HG02840 (cell line): ENCODE measurements around the gene SHB.

Experiments
- ATAC-seq: cut with Tn5 transposase; IDR thresholded peaks from one replicate; pipeline ENCODE4 v1.9.1; 2021; ENCODE audit warnings: mild to moderate bottlenecking, moderate library complexity, moderate number of reproducible peaks; ENCODE audit not compliant: unreplicated experiment, low FRiP score

SHB gene

DNA sequence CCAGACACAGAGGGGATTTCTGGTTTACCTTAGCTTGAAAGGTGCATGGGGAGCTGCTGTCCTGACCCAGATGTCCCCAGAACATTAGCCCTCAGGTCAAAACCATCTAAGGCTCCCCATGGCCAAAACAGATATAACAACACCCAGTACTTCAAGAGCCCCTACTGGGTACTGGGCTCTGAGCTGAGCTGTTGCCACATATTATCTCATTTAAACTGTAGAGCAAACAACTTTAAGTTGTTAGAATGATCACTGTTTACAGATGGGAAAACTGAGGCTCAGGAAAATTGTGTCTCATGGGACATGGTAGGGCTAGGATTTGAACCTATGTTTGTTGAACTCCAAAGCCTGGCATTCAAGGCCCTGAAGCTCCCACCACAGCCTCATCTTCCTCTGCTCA lies 144.5 kb downstream of the SHB start:
- no peak for ATAC-seq

DNA sequence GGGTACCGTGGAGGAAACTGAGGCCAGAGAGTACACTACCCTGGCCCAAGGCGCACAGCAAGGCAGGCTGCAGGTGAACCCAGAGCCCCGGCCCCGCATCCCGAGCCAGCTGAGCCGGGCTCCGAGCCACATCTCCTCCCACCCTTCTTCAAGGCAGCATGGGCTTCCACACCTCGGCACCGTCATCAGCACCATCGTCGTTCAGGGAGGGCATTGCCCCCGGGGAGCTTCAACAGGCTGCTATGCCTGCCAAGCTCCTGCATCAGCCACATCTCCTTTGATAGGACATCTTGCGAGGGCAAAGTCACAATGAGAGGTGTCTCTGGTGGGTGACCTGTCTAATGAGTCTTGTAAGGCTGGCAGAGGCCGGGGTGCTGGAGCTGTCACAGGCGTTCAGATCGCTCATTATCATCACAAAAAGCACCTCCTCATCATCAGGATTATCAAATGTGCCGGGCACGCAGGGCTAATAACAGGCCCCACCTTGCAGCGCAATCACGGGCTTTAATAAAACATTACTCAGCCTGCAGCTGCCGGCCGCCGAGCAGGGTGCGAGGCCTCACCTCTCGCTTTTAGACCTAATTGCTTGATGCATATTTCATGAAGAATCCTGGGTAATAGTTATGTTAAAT lies 145.1 kb downstream of the SHB start:
- ATAC-seq, result no peak

DNA sequence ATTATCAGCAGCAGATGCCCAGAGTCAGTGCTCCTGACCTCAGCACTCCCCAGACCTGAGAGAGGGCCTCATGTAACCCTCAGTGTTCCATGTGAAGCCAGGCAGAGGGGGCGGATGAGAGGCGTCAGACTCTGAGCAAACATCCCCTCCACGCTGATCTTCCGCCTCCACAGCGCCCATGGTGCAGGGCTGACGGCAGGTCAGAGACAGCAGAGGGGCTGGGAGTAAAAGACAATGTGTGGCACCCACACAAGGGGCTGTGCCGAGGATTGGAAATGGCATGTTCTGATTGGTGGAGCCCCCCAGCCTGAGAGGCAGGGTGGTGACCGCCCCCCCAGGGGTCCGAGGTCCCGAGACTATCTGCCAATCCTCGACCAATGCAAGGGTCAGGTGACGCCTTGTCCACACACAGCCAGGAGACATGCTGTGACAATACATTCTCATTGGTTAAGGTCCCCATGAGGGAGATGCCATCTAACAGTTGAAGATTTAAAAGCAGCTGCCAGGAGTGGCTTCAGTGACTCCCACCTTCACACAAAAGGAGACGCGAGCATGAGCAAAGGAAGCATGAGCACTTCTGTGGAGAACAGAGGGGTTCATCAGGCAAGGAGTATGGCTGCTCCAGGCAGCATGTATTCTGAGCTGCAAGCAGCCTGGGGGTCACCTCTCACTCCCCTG lies 145.8 kb downstream of the SHB start:
- no peak for ATAC-seq

DNA sequence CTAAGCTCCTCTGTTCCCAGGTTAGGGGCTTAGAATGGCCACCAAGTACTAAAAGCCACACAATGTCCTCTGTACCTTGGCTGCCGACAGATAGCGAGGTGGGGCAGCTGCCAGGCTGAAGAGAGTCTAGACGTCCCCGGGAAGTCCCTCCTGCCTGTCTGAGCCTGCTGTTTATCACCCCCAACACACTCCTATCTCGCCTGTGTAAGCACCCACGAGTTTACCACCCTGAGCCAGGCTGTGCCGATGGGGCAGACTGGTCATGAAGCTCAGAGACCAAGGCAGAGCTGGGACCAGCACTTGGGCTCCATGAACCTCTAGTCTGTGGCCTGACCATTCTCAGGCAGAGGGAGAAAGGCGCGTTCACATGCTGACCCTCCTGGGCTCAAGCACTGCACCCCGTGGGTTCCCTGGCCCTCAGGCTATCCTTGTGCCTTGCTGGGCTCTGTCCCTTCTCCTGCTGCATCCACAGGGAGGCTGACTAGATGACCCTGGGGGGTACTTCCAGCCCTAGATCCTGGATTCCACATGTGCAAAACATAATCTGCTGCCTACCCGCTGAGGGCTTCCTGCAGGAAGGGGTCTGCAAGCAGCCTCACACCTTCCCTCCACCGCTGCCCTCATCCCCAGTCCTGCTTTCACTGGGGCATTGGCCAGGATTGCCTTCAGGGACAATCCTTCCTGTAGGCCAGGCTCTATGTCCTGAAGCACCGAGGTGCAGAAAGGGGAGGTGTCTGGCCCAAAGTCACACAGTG lies 146.5 kb downstream of the SHB start:
- ATAC-seq, result no peak

DNA sequence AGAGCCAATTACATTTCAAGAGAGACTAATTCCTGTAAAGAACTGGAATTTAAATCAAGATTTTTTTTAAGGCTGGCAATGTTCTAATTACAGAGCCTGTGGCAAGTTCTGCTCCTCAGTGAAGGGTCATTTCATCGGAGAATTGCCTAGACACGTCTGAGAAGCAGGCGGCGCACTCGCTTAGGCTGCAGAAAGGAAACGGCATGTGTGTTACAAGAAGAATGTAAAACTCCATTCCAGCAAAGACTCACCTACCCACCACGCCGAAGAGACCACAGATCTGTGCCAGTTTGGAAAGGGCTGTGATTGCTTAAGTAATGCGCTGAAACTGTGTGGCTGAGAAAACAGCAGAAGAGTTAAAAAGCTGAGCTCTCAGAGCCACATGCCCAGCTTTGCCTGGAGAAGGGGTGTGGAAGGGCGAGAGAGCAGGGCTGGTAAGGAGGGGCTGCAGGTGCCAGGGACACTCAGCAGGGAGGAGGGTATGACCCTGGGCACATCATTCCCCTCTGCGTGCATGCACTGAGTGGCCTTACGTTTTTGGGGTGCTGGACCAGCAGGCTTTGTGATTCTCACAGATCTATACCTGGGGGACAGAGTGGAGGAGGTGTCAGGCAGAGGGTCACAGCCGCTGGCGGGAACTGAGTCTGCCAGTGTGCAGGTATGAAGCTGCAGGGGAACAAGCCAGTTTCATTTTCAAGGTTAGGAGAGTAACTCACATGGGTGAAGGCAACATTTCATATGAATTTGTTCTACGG lies 147.3 kb downstream of the SHB start:
- no peak for ATAC-seq

DNA sequence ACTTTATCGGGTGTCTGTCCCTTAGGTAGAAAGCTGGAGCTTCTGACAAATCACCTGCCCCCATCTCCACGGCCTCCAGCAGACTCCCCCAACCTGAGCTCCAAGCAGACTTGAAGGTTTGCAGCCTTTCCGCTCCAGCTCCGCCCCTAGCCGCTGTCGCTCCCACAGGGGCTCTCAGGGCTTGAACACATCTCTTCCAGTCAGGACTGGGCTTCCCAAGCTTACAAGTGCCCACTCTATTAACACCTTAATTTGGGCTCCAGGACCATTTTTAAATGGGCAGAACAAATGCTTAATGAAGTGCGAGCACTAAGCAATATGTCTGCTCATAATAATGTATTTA lies 147.9 kb downstream of the SHB start:
- ATAC-seq, result no peak

DNA sequence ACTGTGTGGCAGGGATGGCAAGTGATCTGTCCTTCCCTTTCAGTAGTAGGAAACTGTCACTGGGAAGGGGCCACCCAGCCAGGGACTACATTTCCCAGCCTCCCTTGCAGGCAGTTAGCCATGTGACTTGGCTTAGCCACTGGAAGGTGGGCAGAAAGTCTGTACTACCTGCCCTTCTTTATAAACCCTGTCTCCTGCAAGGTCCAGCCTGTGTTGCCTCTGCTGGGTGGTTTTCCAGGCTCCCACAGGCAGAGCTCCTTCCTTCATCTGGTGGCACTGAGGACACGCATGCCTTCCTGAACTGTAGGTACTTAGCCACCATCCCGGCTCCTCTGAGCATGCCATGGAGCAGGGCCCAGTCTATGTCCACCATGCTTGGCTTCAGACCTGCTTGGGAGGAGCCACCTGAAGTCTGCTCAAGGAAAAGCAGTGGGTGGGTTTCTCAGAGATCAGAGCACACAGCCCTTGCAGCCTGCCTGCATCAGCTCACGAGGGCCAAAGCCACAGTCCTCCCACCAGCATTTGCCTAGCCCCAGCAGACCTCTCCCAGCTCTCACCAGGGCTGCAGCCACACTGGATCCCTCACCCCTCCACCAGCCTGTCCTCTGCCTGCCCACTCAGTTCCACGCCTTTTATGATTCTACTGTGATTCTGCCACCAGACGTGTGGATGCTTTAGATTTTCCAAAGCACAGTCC lies 148.4 kb downstream of the SHB start:
- no peak for ATAC-seq

DNA sequence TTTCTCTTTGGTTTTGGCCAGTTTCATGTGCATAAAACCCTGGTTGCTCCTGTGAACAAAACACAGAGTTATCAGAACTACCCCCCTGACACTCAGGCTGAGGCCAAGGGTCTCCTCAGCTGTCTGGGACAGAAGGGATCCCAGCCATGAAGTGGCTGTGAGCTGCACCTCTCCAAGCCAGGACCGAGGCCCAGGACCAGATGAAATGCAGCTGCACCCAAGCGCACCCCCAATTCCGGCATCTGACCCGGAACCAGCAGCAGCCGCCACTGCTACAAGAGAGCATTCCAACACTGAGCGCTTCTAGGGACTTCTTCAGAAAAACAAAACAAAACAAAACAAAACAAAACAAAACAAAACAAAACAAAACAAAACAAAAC lies 149.1 kb downstream of the SHB start:
- no peak for ATAC-seq

DNA sequence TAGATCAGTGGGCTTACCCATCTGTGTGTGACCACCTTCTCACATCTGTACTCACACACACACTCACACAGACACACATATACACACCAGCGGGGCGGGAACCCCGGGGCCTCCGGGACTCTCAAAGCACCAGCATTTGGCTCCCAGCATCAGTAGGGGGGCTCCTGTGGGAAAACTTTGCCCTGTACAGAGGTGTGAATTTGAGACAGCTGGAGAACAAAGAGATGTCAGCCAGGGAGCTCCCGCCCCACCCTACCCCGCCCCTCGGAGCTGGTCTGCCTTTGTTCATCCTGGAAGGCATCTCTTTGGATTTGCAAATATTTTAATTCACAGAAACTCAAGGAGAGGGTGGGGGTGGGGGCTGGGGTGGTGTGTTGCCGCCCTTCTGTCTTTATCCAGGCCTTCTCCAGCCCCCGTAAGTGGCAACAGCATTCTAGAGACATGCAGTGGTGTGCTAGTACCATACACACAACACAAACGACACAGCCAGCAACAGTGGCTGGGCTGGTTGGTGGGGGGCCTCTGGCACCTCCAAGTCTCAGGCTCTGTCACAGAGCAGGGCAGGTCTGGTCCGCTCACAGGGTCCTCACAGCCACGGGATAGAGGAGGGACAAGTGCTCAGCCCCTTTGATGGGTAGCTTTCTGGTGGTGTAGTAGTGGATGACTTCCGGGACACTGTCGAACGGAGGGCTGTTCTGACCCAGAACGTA lies 149.6 kb downstream of the SHB start:
- ATAC-seq, result no peak

DNA sequence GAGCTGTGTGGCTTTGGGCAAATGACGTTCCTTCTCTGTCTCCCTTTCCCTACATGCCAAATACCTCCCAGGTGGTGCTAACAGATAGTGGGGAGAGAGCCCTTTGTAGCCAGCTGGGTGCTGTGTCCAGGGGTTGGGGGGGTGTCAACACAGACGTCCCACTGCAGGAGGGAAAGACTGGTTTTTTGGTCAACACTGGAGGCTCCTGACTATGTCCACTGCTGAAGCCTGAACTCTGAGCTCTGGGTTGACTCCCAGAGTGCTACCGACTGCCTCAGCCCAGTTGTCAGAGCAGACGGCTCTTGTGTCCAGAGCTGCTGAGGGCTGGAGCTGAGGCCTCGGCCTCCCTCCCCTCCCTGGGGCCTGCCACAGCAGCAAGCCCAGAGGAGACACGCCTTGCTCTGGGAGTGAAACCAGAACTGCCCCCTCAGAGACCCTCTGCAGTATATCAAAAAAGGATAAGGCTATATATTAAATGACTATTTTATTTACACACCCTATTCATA lies 150.3 kb downstream of the SHB start:
- no peak for ATAC-seq

DNA sequence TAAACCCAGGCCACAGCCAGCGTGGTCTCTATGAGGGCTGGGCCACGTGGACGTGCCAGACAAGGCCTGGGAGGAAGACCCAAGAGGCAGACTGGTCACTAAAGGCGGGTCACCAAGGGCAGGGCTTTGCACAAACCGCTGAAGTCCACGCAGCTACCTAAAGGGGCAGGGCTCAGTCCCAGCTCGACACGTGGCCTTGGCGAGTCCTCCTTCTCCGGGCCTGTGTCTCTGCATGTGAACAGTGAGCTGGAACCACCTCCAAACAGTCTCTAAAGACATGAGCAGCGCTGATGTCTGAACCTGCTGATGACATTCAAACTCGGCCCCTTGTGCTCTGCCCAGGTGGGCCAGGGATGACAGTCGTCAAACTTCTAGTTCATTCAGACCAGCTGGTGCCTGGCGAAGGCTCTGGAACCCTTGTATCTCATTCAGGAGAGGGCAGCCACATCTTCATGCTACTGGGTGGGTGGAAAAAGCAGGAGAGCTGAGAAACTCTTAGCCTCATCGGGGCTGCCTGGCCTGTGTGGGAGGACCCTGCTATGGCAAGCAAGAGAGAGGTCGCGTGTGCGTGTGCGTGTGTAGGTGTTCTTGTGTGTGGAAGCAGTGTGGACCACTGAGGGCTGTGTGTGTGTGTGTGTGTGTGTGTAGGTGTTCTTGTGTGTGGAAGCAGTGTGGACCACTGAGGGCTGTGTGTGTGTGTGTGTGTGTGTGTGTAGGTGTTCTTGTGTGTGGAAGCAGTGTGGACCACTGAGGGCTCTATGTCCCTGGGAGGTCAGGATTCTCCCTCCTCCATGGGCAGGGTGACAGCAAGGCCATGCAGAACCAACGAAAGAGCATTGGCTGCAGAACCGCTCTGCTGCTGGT lies 151.0 kb downstream of the SHB start:
- no peak for ATAC-seq

DNA sequence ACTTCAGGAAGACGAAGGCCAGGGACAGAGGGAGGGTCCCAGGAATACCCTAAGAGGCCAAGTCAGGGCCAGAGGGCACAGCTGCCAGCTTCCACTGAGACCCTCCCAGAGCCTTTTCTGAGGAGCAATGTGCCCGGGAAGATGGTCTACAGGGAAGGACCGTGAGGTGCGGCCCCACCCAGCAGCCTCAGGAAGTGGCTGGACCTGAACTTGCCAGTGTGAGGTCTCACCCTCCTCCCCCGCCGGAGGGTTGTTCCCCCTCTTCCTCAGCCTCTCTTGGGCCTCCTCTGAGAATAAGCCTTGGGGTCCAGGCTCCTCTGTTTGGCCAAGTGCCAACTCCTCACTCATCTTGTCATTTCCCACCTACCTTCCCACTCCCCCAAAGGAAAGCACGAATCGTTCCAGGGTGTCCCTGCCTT lies 151.7 kb downstream of the SHB start:
- ATAC-seq, result no peak

DNA sequence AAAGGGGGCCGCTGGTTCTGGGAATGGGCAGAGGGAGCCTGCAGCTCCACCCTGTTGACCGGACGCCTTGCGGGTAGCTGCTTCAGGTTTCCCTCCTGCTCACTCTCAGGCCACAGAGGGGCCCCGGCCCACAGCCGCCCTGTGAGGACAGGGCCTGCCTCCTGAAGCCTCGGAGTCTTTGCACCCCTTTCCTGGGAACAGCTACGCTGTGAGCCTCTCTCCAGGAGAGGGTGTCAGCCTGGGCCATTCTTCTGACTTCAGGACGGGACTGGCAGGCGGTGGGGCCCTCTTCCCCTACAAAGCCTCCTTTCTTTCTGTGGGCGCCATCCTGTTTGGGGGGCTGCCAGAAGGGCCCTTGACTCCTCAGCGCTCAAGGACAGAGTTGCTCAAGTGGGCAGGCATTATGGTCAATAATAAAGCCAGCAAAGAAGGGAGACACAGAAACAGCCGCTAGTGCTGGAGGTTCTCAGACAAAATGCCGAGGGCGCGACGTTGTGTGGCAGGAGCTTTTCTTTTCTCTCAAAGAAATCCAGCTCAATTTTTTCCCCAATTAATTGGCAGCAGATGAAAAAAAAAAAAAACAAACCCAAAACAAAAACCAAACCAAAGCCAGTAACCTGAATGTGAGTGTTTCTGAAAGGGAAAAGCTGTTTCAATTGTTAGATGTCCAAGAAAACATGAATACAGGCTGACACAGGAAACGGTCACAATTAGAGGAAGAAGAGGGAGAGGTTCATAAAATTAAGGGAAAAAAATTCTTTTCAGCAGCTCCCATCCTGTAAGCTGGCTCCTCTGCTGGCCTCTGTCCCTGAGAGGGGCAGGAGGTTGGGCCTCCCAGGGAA lies 152.3 kb downstream of the SHB start:
- ATAC-seq, result no peak

DNA sequence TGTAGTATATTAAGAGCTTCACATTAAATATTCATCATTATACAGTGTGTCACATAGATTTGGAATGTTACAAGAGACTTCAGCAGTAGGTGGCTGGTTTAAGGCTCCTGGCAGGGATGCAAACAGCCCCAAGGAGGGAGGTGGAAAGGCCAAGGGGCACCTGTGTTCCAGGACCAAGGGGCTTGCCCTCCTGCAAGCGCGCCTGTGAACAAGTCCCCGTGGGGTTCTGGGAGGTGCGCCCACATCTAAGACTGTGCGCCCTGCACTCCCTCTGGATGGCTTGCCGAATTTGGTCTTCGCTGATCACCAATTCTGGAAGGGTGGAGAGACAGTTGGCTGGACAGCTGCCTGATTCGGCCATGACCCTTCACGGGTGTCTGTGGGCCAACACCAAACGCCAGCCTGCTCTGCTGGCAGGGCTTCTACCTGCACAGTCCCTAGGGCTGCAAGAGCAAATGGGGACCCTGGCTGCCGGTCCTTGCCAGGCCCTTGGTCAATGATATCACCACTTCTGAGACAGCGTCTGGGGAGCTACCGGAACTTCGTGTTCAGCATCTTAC lies 153.0 kb downstream of the SHB start:
- no peak for ATAC-seq

DNA sequence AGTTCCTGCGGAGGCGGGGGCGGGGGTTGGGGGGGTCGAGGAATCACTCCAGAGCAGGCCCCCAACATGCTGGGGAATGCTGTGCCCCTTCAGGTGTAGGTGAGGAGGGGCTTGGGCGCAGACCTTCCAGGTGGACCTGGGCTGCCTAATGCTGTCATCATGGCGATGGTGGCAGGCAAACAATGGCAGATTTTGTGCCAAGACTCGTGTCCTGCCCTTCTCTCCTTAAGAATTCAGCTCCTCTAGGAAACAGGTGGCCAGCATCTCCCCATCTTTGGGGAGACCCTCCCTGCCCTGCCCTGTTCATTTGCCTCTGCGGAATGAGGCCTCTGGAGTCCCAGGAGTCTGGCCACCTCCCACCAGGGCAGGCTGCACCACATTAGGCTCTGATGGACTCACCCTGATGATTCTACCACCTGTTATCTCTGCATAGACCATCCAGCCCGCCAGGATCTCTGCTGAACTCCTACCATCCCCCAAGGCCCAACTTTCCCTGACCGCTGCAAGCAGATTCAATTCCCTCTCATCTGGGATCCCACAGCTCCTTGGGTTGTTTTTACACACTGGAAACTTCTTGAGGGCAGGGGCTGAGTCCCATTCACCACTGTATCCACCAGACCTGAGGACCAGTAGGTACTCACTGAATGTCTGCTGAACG lies 154.2 kb downstream of the SHB start:
- ATAC-seq, result no peak

DNA sequence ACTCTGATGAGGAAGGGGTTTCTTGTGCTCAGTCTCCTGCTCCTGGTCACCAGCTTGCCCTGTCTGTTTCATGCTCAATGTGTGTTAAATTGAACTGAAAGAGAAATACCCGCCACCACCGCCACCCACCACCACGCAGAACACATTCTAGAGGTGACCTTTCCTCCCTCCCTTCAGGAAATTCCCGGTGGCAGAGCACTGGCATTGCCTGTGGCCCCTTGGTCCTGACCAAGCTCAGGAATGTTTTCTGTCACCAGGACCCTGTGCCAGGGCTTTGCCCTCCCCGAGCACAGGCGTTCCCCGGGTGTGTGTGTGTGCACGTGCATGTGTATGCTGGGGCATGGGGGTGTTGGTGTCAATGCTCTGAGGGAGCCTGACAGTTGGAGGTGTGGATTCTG lies 154.9 kb downstream of the SHB start:
- ATAC-seq, result no peak

DNA sequence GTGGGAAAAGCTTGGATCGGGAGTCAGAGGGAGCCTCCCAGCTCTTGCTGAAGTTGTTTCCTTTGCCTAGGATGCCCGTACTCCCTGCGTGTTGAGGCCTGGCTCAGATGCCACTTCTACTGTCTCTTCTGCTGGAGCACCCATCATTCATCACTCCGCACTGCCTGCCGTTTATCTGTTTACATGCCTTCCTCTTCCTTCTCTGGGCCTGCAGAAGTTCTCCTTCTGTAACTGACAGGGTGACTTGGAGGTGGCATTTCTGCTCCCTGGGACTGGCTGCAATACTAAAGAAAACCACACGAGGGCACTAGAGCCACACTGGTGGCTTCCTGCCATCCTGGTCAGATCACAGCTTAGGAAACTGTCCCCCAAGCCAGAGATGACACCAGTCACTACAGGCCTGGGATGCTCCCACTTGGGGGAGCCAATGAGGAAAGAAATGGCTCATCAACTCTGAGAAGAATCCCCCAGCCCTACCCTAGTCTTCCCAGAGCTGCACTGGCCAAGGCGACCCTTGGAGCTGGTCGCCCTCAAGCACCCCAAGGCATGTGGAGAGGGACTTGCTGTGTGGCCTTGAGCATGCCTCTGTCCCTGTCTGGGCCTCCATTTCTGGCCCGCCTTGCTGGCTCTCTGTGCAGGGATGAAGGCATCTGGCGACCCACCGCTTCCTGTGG lies 155.4 kb downstream of the SHB start:
- ATAC-seq, result no peak
